GM12891 (cell line): ENCODE results near the gene RASSF4.

ENCODE experiments used
- PAX5 ChIP-seq: IDR thresholded peaks from 2 replicates; pipeline ENCODE4 v1.6.1; 2011; ENCODE audit warnings: low read length, moderate library complexity, mild to moderate bottlenecking; ENCODE audit not compliant: insufficient read depth, severe bottlenecking
- POLR2A ChIP-seq: IDR thresholded peaks from 2 replicates; pipeline ENCODE4 v1.6.1; 2011; ENCODE audit warnings: low read depth, low read length, control low read depth
- POLR2AphosphoS5 ChIP-seq: IDR thresholded peaks from 2 replicates; pipeline ENCODE4 v1.6.1; 2011; ENCODE audit warnings: low read depth, low read length, control low read depth
- POU2F2 ChIP-seq: IDR thresholded peaks from 2 replicates; pipeline ENCODE4 v1.6.1; 2011; ENCODE audit warnings: low read depth, mild to moderate bottlenecking, control low read depth, low read length, moderate library complexity
- SPI1 ChIP-seq: IDR thresholded peaks from 2 replicates; pipeline ENCODE4 v1.6.1; 2011; ENCODE audit warnings: low read depth, low read length, control low read depth
- TAF1 ChIP-seq: IDR thresholded peaks from 2 replicates; pipeline ENCODE4 v1.6.1; 2011; ENCODE audit warnings: low read depth, low read length, control low read depth

DNA sequence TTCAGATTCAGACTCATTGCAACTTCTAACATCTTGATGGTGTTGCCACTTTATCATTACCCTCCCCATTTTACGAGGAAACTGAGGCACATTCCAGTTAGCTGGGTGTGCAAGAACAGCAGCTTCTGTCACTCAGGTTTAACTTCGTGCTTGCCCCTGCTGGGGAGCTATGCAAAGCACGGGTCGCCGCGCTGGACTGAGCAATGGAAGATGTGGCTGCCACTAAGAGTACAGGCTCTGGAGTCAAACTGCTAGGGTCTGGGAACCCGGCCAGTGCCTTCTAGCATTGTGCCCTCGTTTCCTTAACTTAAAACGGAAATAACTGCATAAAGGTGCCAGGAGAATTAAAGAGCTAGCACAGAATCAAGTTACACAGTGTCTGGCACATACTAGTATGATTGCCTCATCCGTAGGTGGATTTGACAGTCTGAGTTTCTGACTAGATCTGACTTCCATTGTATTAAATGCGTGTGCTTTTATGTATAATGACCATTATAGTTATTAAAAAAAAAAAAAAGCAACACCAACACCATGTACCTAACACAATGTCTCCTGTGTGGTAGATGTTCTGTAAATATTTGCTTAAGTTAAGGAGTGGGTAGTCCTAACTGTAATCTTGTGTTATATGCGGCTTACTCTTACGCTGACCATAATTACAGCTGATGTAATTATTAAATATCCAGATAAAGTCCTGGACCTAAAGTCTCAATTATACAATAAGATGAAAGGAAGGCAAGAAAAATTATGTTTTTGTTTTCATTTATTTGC lies 42.0 kb downstream of the RASSF4 start:
- TF ChIP-seq POLR2A: no peak; the same call in 1 of the 2 replicates
- no peak for TF ChIP-seq SPI1
- no peak for TF ChIP-seq POLR2AphosphoS5
- TF ChIP-seq TAF1: no peak
- no peak for TF ChIP-seq PAX5
- TF ChIP-seq POU2F2: peak; percentile 57; the same call in 1 of the 2 replicates
